ENCODE results near the gene CDH6.

The CDH6 gene

GRCh38 chr5:31377274-31377946 lies 183.9 kb downstream of the CDH6 start:
- no peak for DNase-seq (ENCODE audit: low read depth)

GRCh38 chr5:31378136-31378535 lies 184.7 kb downstream of the CDH6 start:
- DNase-seq (ENCODE audit: low read depth) = no peak

All from activated T-helper 1 cell treated with Interleukin-2 at 50 U/mL for 16 hours (primary cell).